ENCODE results near the gene IL19. TPM values are rescaled to one million over a fixed set of nuclear protein-coding genes. Genes with fewer than 3 reads are reported as not detected.
"Not testable (repeated sequence)": the region's sequence is repeated elsewhere in the genome, so short reads cannot be mapped to it uniquely, and the experiment has no call there.

IL19 gene
- total and polyA plus RNA-seq, 12 donors, result not detected

GRCh38 chr1:206851341-206852010 lies 80.9 kb downstream of the IL19 start:
- H3K4me3 ChIP-seq, result no peak overlapping the region
- H3K27ac ChIP-seq, result no peak overlapping the region
- TF ChIP-seq POLR2A (IDR thresholded peaks at IDR 0.05) (no peak), CTCF (IDR thresholded peaks at IDR 0.05) (no peak)
- peaks cover 0 to 6% (median 0%) of the 10 kb centered on the region in 3 donors for H3K9me3 ChIP-seq (replicated peaks in 1 of 3)
- WGBS, 4 donors, result 53 to 78% (median 61%) methylated on average over 5 of the region's 5 CpGs
- no peaks in the 10 kb centered on the region for H3K4me1 ChIP-seq (replicated peaks in 1 of 2)
- H3K36me3 ChIP-seq (replicated peaks in 1 of 2), result no peaks in the 10 kb centered on the region
- peaks cover 6% of the 10 kb centered on the region for H3K27me3 ChIP-seq
- intact Hi-C loops (cut with DNase I), result no loop called here
- DNase-seq, result no peak

GRCh38 chr1:206852662-206853061 lies 82.1 kb downstream of the IL19 start:
- H3K27ac ChIP-seq; H3K4me1 ChIP-seq (replicated peaks in 1 of 2); intact Hi-C loops (cut with DNase I); H3K27me3 ChIP-seq; DNase-seq; H3K4me3 ChIP-seq; H3K9me3 ChIP-seq (replicated peaks in 1 of 3); H3K36me3 ChIP-seq (replicated peaks in 1 of 2): not testable (repeated sequence)
- WGBS, 4 donors, result 88 to 95% (median 91%) methylated on average over 2 of the region's 2 CpGs

GRCh38 chr1:206853696-206854095 lies 83.1 kb downstream of the IL19 start:
- DNase-seq; H3K27me3 ChIP-seq; H3K4me1 ChIP-seq (replicated peaks in 1 of 2); H3K9me3 ChIP-seq (replicated peaks in 1 of 3); H3K27ac ChIP-seq; H3K4me3 ChIP-seq; intact Hi-C loops (cut with DNase I); H3K36me3 ChIP-seq (replicated peaks in 1 of 2): not testable (repeated sequence)

- H3K4me3 ChIP-seq, result no peak overlapping the region
- no peak for DNase-seq
- TF ChIP-seq POLR2A (IDR thresholded peaks at IDR 0.05), result no peak
- no peak for TF ChIP-seq CTCF (IDR thresholded peaks at IDR 0.05)
- H3K27ac ChIP-seq, result no peak overlapping the region
- H3K27me3 ChIP-seq, result peaks cover 3% of the 10 kb centered on the region
- no peaks in the 10 kb centered on the region for H3K36me3 ChIP-seq (replicated peaks in 1 of 2)
- 75 to 82% (median 76%) methylated on average over 3 of the region's 3 CpGs for WGBS, 4 donors
- H3K4me1 ChIP-seq (replicated peaks in 1 of 2), result no peaks in the 10 kb centered on the region
- intact Hi-C loops (cut with DNase I), result no loop called here
- peaks cover 0 to 6% (median 0%) of the 10 kb centered on the region in 3 donors for H3K9me3 ChIP-seq (replicated peaks in 1 of 3)
These were observed 84.0 kb downstream of the IL19 start for GRCh38 chr1:206854401-206855129.

- H3K4me3 ChIP-seq, result no peak overlapping the region
- no peaks in the 10 kb centered on the region for H3K27me3 ChIP-seq
- intact Hi-C loops (cut with DNase I), result no loop called here
These were observed 85.3 kb downstream of the IL19 start for GRCh38 chr1:206855859-206856258.

More at GRCh38 chr1:206855859-206856258, 85.3 kb downstream of the IL19 start:
- 66 to 83% (median 73%) methylated on average over 2 of the region's 2 CpGs for WGBS, 4 donors
- TF ChIP-seq CTCF (IDR thresholded peaks at IDR 0.05), result no peak
- no peak for TF ChIP-seq POLR2A (IDR thresholded peaks at IDR 0.05)
- no peak for DNase-seq
- Histone ChIP-seq H3K36me3 (replicated peaks in 1 of 2) (no peaks in the 10 kb centered on the region), H3K4me1 (replicated peaks in 1 of 2) (no peaks in the 10 kb centered on the region), H3K27ac (no peak overlapping the region), H3K9me3 (replicated peaks in 1 of 3) (peaks cover 0 to 6% (median 0%) of the 10 kb centered on the region in 3 donors)
